ENCODE measurements around the gene KRTAP5-1.
"Not testable (repeated sequence)": the region's sequence is repeated elsewhere in the genome, so short reads cannot be mapped to it uniquely, and the experiment has no call there.

Gene KRTAP5-1

GRCh38 chr11:1595994-1596575 is 11.0 kb upstream of the KRTAP5-1 start:
- H3K9me3 ChIP-seq (ENCODE audit: control extremely low read depth in 1 of 5, control insufficient read depth in 4 of 5, insufficient read depth in 2 of 5, low read depth in 1 of 5, low read length in 4 of 5); H3K4me3 ChIP-seq (ENCODE audit: control insufficient read depth in 1 of 7, extremely low read depth in 1 of 7, insufficient read depth in 4 of 7, low read depth in 2 of 7, low read length in 6 of 7); DNase-seq; H3K4me1 ChIP-seq (ENCODE audit: control extremely low read depth in 1 of 4, control insufficient read depth in 4 of 4, insufficient read depth in 4 of 4, low read length in 3 of 4); POLR2A ChIA-PET; H3K27ac ChIP-seq (ENCODE audit: insufficient read depth in 1 of 2, low read depth in 1 of 2, low read length in 2 of 2, poor library complexity in 1 of 2, severe bottlenecking in 2 of 2); H3K36me3 ChIP-seq (ENCODE audit: control insufficient read depth in 4 of 4, insufficient read depth in 4 of 4, low read length in 3 of 4): not testable (repeated sequence)
- 75% methylated on average over 8 of the region's 11 CpGs for WGBS (ENCODE audit: insufficient coverage)
- peaks cover 5 to 84% (median 16%) of the 10 kb centered on the region in 5 experiments for H3K27me3 ChIP-seq (replicated peaks in 2 of 5; ENCODE audit: control insufficient read depth in 4 of 5, insufficient read depth in 5 of 5, low read length in 4 of 5)
- CTCF ChIA-PET = interaction anchor here (0.9 to 3.2 kb wide), 7 partner anchors 10 to 44 kb away, joined by 3 to 12 read pairs (median 4); no protein-coding TSS in a partner anchor

- no peaks in the 10 kb centered on the region for H3K36me3 ChIP-seq (ENCODE audit: control insufficient read depth in 4 of 4, insufficient read depth in 4 of 4, low read length in 3 of 4)
- no peaks in the 10 kb centered on the region for H3K4me1 ChIP-seq (ENCODE audit: control extremely low read depth in 1 of 4, control insufficient read depth in 4 of 4, insufficient read depth in 4 of 4, low read length in 3 of 4)
- 89% methylated on average over 9 of the region's 9 CpGs for WGBS (ENCODE audit: insufficient coverage)
- no peak overlapping the region for H3K4me3 ChIP-seq (ENCODE audit: control insufficient read depth in 1 of 7, extremely low read depth in 1 of 7, insufficient read depth in 4 of 7, low read depth in 2 of 7, low read length in 6 of 7)
- DNase-seq = no peak
- peaks cover 3 to 89% (median 20%) of the 10 kb centered on the region in 5 experiments for H3K27me3 ChIP-seq (replicated peaks in 2 of 5; ENCODE audit: control insufficient read depth in 4 of 5, insufficient read depth in 5 of 5, low read length in 4 of 5)
- no peak overlapping the region for H3K27ac ChIP-seq (ENCODE audit: insufficient read depth in 1 of 2, low read depth in 1 of 2, low read length in 2 of 2, poor library complexity in 1 of 2, severe bottlenecking in 2 of 2)
- peaks cover 0 to 2% (median 0%) of the 10 kb centered on the region in 5 experiments for H3K9me3 ChIP-seq (ENCODE audit: control extremely low read depth in 1 of 5, control insufficient read depth in 4 of 5, insufficient read depth in 2 of 5, low read depth in 1 of 5, low read length in 4 of 5)
- ChIA-PET CTCF (interaction anchor here (0.6 to 3.2 kb wide), 4 partner anchors 13 to 300 kb away, joined by 3 to 12 read pairs (median 4); no protein-coding TSS in a partner anchor), POLR2A (no interaction called here)
Observed at GRCh38 chr11:1592628-1593027, 7.5 kb upstream of the KRTAP5-1 start.

GRCh38 chr11:1589996-1590395 is 4.9 kb upstream of the KRTAP5-1 start:
- Histone ChIP-seq H3K27ac (ENCODE audit: insufficient read depth in 1 of 2, low read depth in 1 of 2, low read length in 2 of 2, poor library complexity in 1 of 2, severe bottlenecking in 2 of 2) (no peak overlapping the region), H3K4me1 (ENCODE audit: control extremely low read depth in 1 of 4, control insufficient read depth in 4 of 4, insufficient read depth in 4 of 4, low read length in 3 of 4) (peaks cover 0 to 5% (median 4%) of the 10 kb centered on the region in 4 experiments), H3K9me3 (ENCODE audit: control extremely low read depth in 1 of 5, control insufficient read depth in 4 of 5, insufficient read depth in 2 of 5, low read depth in 1 of 5, low read length in 4 of 5) (peaks cover 0 to 2% (median 0%) of the 10 kb centered on the region in 5 experiments), H3K36me3 (ENCODE audit: control insufficient read depth in 4 of 4, insufficient read depth in 4 of 4, low read length in 3 of 4) (no peaks in the 10 kb centered on the region), H3K27me3 (replicated peaks in 2 of 5; ENCODE audit: control insufficient read depth in 4 of 5, insufficient read depth in 5 of 5, low read length in 4 of 5) (peaks cover 3 to 85% (median 13%) of the 10 kb centered on the region in 5 experiments), H3K4me3 (ENCODE audit: control insufficient read depth in 1 of 7, extremely low read depth in 1 of 7, insufficient read depth in 4 of 7, low read depth in 2 of 7, low read length in 6 of 7) (no peak overlapping the region)
- WGBS (ENCODE audit: insufficient coverage) = 95% methylated on average over 6 of the region's 6 CpGs
- ChIA-PET CTCF (no interaction called here), POLR2A (no interaction called here)
- no peak for DNase-seq

DNA sequence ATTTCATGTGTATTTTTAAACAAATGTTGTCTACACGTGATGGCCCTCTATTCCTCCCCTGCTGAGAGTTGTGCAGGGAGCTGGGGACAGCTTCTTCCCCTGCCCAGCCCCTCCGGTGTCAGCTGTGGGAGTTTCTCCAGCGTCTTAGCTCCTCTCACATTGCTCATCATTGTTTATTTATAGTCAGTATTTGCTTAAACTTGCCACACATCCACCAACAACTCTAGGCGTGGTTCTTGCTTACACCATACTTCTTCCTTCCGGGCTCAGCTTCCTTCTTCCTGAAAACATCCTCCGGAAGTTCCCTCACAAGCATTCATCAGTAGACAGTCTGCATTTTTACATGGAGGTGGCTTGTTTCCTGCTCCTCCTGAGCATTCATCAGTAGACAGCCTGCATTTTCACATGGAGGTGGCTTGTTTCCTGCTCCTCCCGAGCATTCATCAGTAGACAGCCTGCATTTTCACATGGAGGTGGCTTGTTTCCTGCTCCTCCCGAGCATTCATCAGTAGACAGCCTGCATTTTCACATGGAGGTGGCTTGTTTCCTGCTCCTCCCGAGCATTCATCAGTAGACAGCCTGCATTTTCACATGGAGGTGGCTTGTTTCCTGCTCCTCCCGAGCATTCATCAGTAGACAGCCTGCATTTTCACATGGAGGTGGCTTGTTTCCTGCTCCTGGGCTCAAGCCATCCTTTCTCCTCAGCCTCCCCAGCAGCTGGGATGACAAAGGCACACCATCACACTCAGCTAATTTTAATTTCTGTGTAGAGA is 4.3 kb upstream of the KRTAP5-1 start:
- H3K27ac ChIP-seq (ENCODE audit: insufficient read depth in 1 of 2, low read depth in 1 of 2, low read length in 2 of 2, poor library complexity in 1 of 2, severe bottlenecking in 2 of 2) = not testable (repeated sequence)

GRCh38 chr11:1586699-1587098 is 1.6 kb upstream of the KRTAP5-1 start:
- H3K27me3 ChIP-seq (replicated peaks in 2 of 5; ENCODE audit: control insufficient read depth in 4 of 5, insufficient read depth in 5 of 5, low read length in 4 of 5) = peaks cover 0 to 74% (median 13%) of the 10 kb centered on the region in 5 experiments
- DNase-seq = no peak
- ChIA-PET POLR2A (no interaction called here), CTCF (interaction anchor here (2.1 kb wide), 1 partner anchor 10 kb away, joined by 7 read pairs; no protein-coding TSS in a partner anchor)
- H3K27ac ChIP-seq (ENCODE audit: insufficient read depth in 1 of 2, low read depth in 1 of 2, low read length in 2 of 2, poor library complexity in 1 of 2, severe bottlenecking in 2 of 2) = no peak overlapping the region
- H3K9me3 ChIP-seq (ENCODE audit: control extremely low read depth in 1 of 5, control insufficient read depth in 4 of 5, insufficient read depth in 2 of 5, low read depth in 1 of 5, low read length in 4 of 5) = peaks cover 0 to 8% (median 6%) of the 10 kb centered on the region in 5 experiments
- H3K36me3 ChIP-seq (ENCODE audit: control insufficient read depth in 4 of 4, insufficient read depth in 4 of 4, low read length in 3 of 4) = no peaks in the 10 kb centered on the region
- peaks cover 0 to 8% (median 6%) of the 10 kb centered on the region in 4 experiments for H3K4me1 ChIP-seq (ENCODE audit: control extremely low read depth in 1 of 4, control insufficient read depth in 4 of 4, insufficient read depth in 4 of 4, low read length in 3 of 4)
- 100% methylated on average over 1 of the region's 2 CpGs for WGBS (ENCODE audit: insufficient coverage)
- H3K4me3 ChIP-seq (ENCODE audit: control insufficient read depth in 1 of 7, extremely low read depth in 1 of 7, insufficient read depth in 4 of 7, low read depth in 2 of 7, low read length in 6 of 7) = no peak overlapping the region

More for the DNA sequence above, 4.3 kb upstream of the KRTAP5-1 start:
- POLR2A ChIA-PET = interaction anchor here (0.5 kb wide), 1 partner anchor 23 kb away, joined by 3 read pairs; no protein-coding TSS in a partner anchor
- peaks cover 3 to 81% (median 13%) of the 10 kb centered on the region in 5 experiments for H3K27me3 ChIP-seq (replicated peaks in 2 of 5; ENCODE audit: control insufficient read depth in 4 of 5, insufficient read depth in 5 of 5, low read length in 4 of 5)
- CTCF ChIA-PET = interaction anchor here (1.2 to 1.9 kb wide), 4 partner anchors 8 to 449 kb away, joined by 4 to 6 read pairs (median 5); no protein-coding TSS in a partner anchor
- H3K4me1 ChIP-seq (ENCODE audit: control extremely low read depth in 1 of 4, control insufficient read depth in 4 of 4, insufficient read depth in 4 of 4, low read length in 3 of 4); H3K9me3 ChIP-seq (ENCODE audit: control extremely low read depth in 1 of 5, control insufficient read depth in 4 of 5, insufficient read depth in 2 of 5, low read depth in 1 of 5, low read length in 4 of 5); DNase-seq; H3K4me3 ChIP-seq (ENCODE audit: control insufficient read depth in 1 of 7, extremely low read depth in 1 of 7, insufficient read depth in 4 of 7, low read depth in 2 of 7, low read length in 6 of 7); H3K36me3 ChIP-seq (ENCODE audit: control insufficient read depth in 4 of 4, insufficient read depth in 4 of 4, low read length in 3 of 4): not testable (repeated sequence)
- 4% methylated on average over 4 of the region's 10 CpGs for WGBS (ENCODE audit: insufficient coverage)

- H3K4me1 ChIP-seq (ENCODE audit: control extremely low read depth in 1 of 4, control insufficient read depth in 4 of 4, insufficient read depth in 4 of 4, low read length in 3 of 4); H3K36me3 ChIP-seq (ENCODE audit: control insufficient read depth in 4 of 4, insufficient read depth in 4 of 4, low read length in 3 of 4); H3K4me3 ChIP-seq (ENCODE audit: control insufficient read depth in 1 of 7, extremely low read depth in 1 of 7, insufficient read depth in 4 of 7, low read depth in 2 of 7, low read length in 6 of 7); DNase-seq; H3K27ac ChIP-seq (ENCODE audit: insufficient read depth in 1 of 2, low read depth in 1 of 2, low read length in 2 of 2, poor library complexity in 1 of 2, severe bottlenecking in 2 of 2); POLR2A ChIA-PET: not testable (repeated sequence)
- CTCF ChIA-PET = interaction anchor here (1.2 to 2.0 kb wide), 2 partner anchors 9 to 23 kb away, joined by 4 to 7 read pairs; no protein-coding TSS in a partner anchor
- Histone ChIP-seq H3K9me3 (ENCODE audit: control extremely low read depth in 1 of 5, control insufficient read depth in 4 of 5, insufficient read depth in 2 of 5, low read depth in 1 of 5, low read length in 4 of 5) (peaks cover 4 to 26% (median 21%) of the 10 kb centered on the region in 5 experiments), H3K27me3 (replicated peaks in 2 of 5; ENCODE audit: control insufficient read depth in 4 of 5, insufficient read depth in 5 of 5, low read length in 4 of 5) (peaks cover 4 to 50% (median 6%) of the 10 kb centered on the region in 5 experiments)
- WGBS (ENCODE audit: insufficient coverage) = no CpG with 5 or more reads among the region's 2 CpGs
Observed at GRCh38 chr11:1582909-1583308, 2.2 kb downstream of the KRTAP5-1 start.

Data from common myeloid progenitor, CD34-positive (primary cell).